Thoracic aorta (tissue), 2 donors: ENCODE measurements around the gene ARHGAP27. TPM values are rescaled to one million over a fixed set of nuclear protein-coding genes. Genes with fewer than 3 reads are reported as not detected.
"Not testable (repeated sequence)": the region's sequence is repeated elsewhere in the genome, so short reads cannot be mapped to it uniquely, and the experiment has no call there.

Experiments used
- ATAC-seq: fragments of 150-250 bp; one replicate; pipeline ENCODE4 v1.8.0; 2017; ENCODE audit warnings: low read depth; ENCODE audit not compliant: insufficient number of reproducible peaks, low FRiP score
- DNase-seq: peaks from one replicate; pipeline ENCODE4 v3.0.0-alpha.2; 2020; ENCODE audit warnings: low spot score
- H3K27ac ChIP-seq, 2 donors: fragments of 200-600 bp; sonication (generic); 1 replicate in 1 of 2; 2 replicates in 1 of 2; pipeline ENCODE4 v1.5.1; 2016; ENCODE audit warnings: mild to moderate bottlenecking in 2 of 2, moderate library complexity in 2 of 2
- H3K27me3 ChIP-seq: fragments of 200-600 bp; sonication (generic); replicated peaks from 2 replicates; pipeline ENCODE4 v1.6.0; 2016; ENCODE audit warnings: mild to moderate bottlenecking; ENCODE audit not compliant: insufficient read depth
- H3K36me3 ChIP-seq: fragments of 200-600 bp; sonication (generic); one replicate; pipeline ENCODE4 v1.5.1; 2016
- H3K4me1 ChIP-seq, 2 donors: fragments of 200-600 bp; sonication (generic); 1 replicate in 1 of 2; 2 replicates in 1 of 2; pipeline versions ENCODE4 v1.5.1 to v1.6.0; 2016; ENCODE audit warnings: low read depth in 2 of 2, mild to moderate bottlenecking in 1 of 2; ENCODE audit not compliant: control insufficient read depth in 1 of 2
- H3K4me3 ChIP-seq: fragments of 200-600 bp; sonication (generic); 2 replicates; pipeline ENCODE4 v1.5.1; 2016; ENCODE audit warnings: mild to moderate bottlenecking
- H3K9me3 ChIP-seq: fragments of 200-600 bp; sonication (generic); 2 replicates; pipeline ENCODE4 v1.5.1; 2016
- CTCF ChIP-seq: fragments of 200-600 bp; sonication (generic); IDR thresholded peaks from one replicate; pipeline ENCODE4 v1.5.1; 2019; ENCODE audit warnings: antibody characterized with exemption
- total RNA-seq, 2 donors: library from RNA; depleted of rRNA; stranded (reverse); fragments of >200 nt; gene quantifications; one replicate each; pipeline versions ENCODE4 v1.1.0 to v1.2.3, GENCODE V29; 2016

ARHGAP27 gene
- 10 to 100 TPM; 25.5 to 33.4 TPM for total RNA-seq

GRCh38 chr17:45432405-45433158 lies at the start of gene ARHGAP27:
Gene ARHGAP27 (minus strand): TSS chr17:45432870. CDS start chr17:45430279, 2,591 bp downstream.
- no peak for ATAC-seq
- no peak for DNase-seq
- Histone ChIP-seq H3K4me3 (peak within 1 kb of the TSS; percentile 74), H3K4me1 (peaks cover 31 to 45% of the 10 kb centered on the region in 2 donors), H3K27ac (no peak within 1 kb of the TSS), H3K27me3 (no peaks in the 10 kb centered on the region), H3K36me3 (peaks cover 23% of the 10 kb centered on the region), H3K9me3 (no peaks in the 10 kb centered on the region)
- TF ChIP-seq CTCF: no peak

GRCh38 chr17:45482317-45482716 lies 49.6 kb upstream of the ARHGAP27 start:
- not testable (repeated sequence) for H3K4me3 ChIP-seq, H3K36me3 ChIP-seq, ATAC-seq, H3K27ac ChIP-seq, H3K9me3 ChIP-seq, DNase-seq, H3K4me1 ChIP-seq, H3K27me3 ChIP-seq

- ATAC-seq, H3K27ac ChIP-seq, H3K4me1 ChIP-seq, H3K9me3 ChIP-seq, DNase-seq, H3K27me3 ChIP-seq, H3K4me3 ChIP-seq: not testable (repeated sequence)
- H3K36me3 ChIP-seq: peaks cover 24% of the 10 kb centered on the region
Observed at GRCh38 chr17:45475436-45475835, 42.8 kb upstream of the ARHGAP27 start.

GRCh38 chr17:45472249-45472648 lies 39.6 kb upstream of the ARHGAP27 start:
- not testable (repeated sequence) for H3K27ac ChIP-seq, ATAC-seq, DNase-seq, H3K4me3 ChIP-seq, H3K27me3 ChIP-seq, H3K4me1 ChIP-seq, H3K9me3 ChIP-seq
- peaks cover 23% of the 10 kb centered on the region for H3K36me3 ChIP-seq

GRCh38 chr17:45469204-45469563 lies 36.5 kb upstream of the ARHGAP27 start:
- not testable (repeated sequence) for H3K27ac ChIP-seq, H3K4me3 ChIP-seq, H3K9me3 ChIP-seq, H3K27me3 ChIP-seq, H3K4me1 ChIP-seq, ATAC-seq, H3K36me3 ChIP-seq, DNase-seq

- H3K27ac ChIP-seq, H3K4me1 ChIP-seq, H3K36me3 ChIP-seq, ATAC-seq, H3K9me3 ChIP-seq, DNase-seq, H3K4me3 ChIP-seq, H3K27me3 ChIP-seq: not testable (repeated sequence)
Observed at GRCh38 chr17:45468293-45469203, 35.9 kb upstream of the ARHGAP27 start.

- not testable (repeated sequence) for DNase-seq, H3K9me3 ChIP-seq, H3K4me1 ChIP-seq, H3K27me3 ChIP-seq, H3K27ac ChIP-seq, H3K4me3 ChIP-seq, H3K36me3 ChIP-seq
- ATAC-seq: peak; percentile 53
Observed at GRCh38 chr17:45461524-45462327, 29.1 kb upstream of the ARHGAP27 start.

- not testable (repeated sequence) for H3K27me3 ChIP-seq, H3K4me1 ChIP-seq, H3K27ac ChIP-seq, H3K9me3 ChIP-seq, ATAC-seq, DNase-seq, H3K4me3 ChIP-seq
- H3K36me3 ChIP-seq: peaks cover 16% of the 10 kb centered on the region
Observed at GRCh38 chr17:45460422-45460821, 27.8 kb upstream of the ARHGAP27 start.

- H3K27ac ChIP-seq, H3K27me3 ChIP-seq, H3K4me1 ChIP-seq, DNase-seq, ATAC-seq, H3K4me3 ChIP-seq, H3K9me3 ChIP-seq: not testable (repeated sequence)
- H3K36me3 ChIP-seq: peaks cover 33% of the 10 kb centered on the region
Observed at GRCh38 chr17:45454341-45454740, 21.7 kb upstream of the ARHGAP27 start.

- DNase-seq, H3K4me3 ChIP-seq, H3K4me1 ChIP-seq, H3K27ac ChIP-seq, H3K27me3 ChIP-seq, ATAC-seq, H3K9me3 ChIP-seq: not testable (repeated sequence)
- H3K36me3 ChIP-seq: peaks cover 33% of the 10 kb centered on the region
Observed at GRCh38 chr17:45453731-45454130, 21.1 kb upstream of the ARHGAP27 start.

GRCh38 chr17:45453225-45453534 lies 20.5 kb upstream of the ARHGAP27 start:
- not testable (repeated sequence) for H3K27ac ChIP-seq, H3K4me1 ChIP-seq, H3K27me3 ChIP-seq, H3K9me3 ChIP-seq, ATAC-seq, DNase-seq, H3K4me3 ChIP-seq
- peaks cover 33% of the 10 kb centered on the region for H3K36me3 ChIP-seq
